Activated B cell treated with CpG ODN at 0.5 μM for 24 hours (primary cell): ENCODE results near the gene FGFR3. TPM values are rescaled to one million over a fixed set of nuclear protein-coding genes. Genes with fewer than 3 reads are reported as not detected.

Experiments
- ATAC-seq: fragments of 200-7000 bp; cut with Tn5 transposase; one replicate; pipeline ENCODE4 v1.10.0; 2021; ENCODE audit warnings: low read depth, mild to moderate bottlenecking, moderate library complexity
- CTCF ChIA-PET: fragments of 350-600 bp; sonication (Branson Sonifier 250); formaldehyde crosslinking; loops from one replicate; lab custom pipeline; 2021; ENCODE audit warnings: antibody characterized with exemption; lab: Charles Lee
- POLR2A ChIA-PET: fragments of 350-600 bp; sonication (Branson Sonifier 250); formaldehyde crosslinking; loops from one replicate; lab custom pipeline; 2021; ENCODE audit warnings: antibody characterized with exemption; lab: Charles Lee
- DNase-seq: peaks from one replicate; pipeline ENCODE4 v3.0.0; 2022
- H3K27ac Mint-ChIP-seq: one replicate; pipeline ENCODE4 v1.8.0; 2020; ENCODE audit warnings: mixed read lengths
- H3K27me3 Mint-ChIP-seq: one replicate; pipeline ENCODE4 v1.8.0; 2021; ENCODE audit warnings: mixed read lengths
- H3K36me3 Mint-ChIP-seq: one replicate; pipeline ENCODE4 v1.8.0; 2021; ENCODE audit warnings: low read depth, mixed read lengths
- H3K4me1 Mint-ChIP-seq: one replicate; pipeline ENCODE4 v1.8.0; 2021; ENCODE audit warnings: mixed read lengths
- H3K4me3 Mint-ChIP-seq: one replicate; pipeline ENCODE4 v1.8.0; 2020; ENCODE audit warnings: mild to moderate bottlenecking, mixed read lengths
- H3K9me3 Mint-ChIP-seq: one replicate; pipeline ENCODE4 v1.8.0; 2020; ENCODE audit warnings: mixed read lengths
- intact Hi-C: fragments of 100-400 bp; cut with micrococcal nuclease; formaldehyde crosslinking; loops from one replicate; pipeline ENCODE4 v1.15.1; 2024
- total RNA-seq: library from RNA; stranded (reverse); gene quantifications from 2 replicates; pipeline ENCODE4 v1.2.3, GENCODE V29; 2022
- TF ChIP-seq, protein P1 (sequence below): fragments of 200-600 bp; IDR thresholded peaks from one replicate; pipeline ENCODE4 v1.8.0; 2022; ENCODE audit warnings: antibody characterized with exemption, mild to moderate bottlenecking

Gene FGFR3
- total RNA-seq, 1 donor from 2014 or later: 0.40 TPM

GRCh38 chr4:1766106-1767060 is 26.7 kb upstream of the FGFR3 start:
- intact Hi-C loops: loop anchor here (5.0 kb wide), 1 partner anchor 46 kb away; no protein-coding TSS in a partner anchor
- H3K4me3 Mint-ChIP-seq: no peak overlapping the region
- POLR2A ChIA-PET: no interaction called here
- ATAC-seq (no peak), DNase-seq (no peak)
- CTCF ChIA-PET: no interaction called here
- TF ChIP-seq, protein P1, sequence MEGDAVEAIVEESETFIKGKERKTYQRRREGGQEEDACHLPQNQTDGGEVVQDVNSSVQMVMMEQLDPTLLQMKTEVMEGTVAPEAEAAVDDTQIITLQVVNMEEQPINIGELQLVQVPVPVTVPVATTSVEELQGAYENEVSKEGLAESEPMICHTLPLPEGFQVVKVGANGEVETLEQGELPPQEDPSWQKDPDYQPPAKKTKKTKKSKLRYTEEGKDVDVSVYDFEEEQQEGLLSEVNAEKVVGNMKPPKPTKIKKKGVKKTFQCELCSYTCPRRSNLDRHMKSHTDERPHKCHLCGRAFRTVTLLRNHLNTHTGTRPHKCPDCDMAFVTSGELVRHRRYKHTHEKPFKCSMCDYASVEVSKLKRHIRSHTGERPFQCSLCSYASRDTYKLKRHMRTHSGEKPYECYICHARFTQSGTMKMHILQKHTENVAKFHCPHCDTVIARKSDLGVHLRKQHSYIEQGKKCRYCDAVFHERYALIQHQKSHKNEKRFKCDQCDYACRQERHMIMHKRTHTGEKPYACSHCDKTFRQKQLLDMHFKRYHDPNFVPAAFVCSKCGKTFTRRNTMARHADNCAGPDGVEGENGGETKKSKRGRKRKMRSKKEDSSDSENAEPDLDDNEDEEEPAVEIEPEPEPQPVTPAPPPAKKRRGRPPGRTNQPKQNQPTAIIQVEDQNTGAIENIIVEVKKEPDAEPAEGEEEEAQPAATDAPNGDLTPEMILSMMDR: no peak
- no peak overlapping the region for H3K27ac Mint-ChIP-seq
- no peaks in the 10 kb centered on the region for H3K36me3 Mint-ChIP-seq
- H3K27me3 Mint-ChIP-seq: peaks cover 8% of the 10 kb centered on the region
- peaks cover 15% of the 10 kb centered on the region for H3K4me1 Mint-ChIP-seq
- no peaks in the 10 kb centered on the region for H3K9me3 Mint-ChIP-seq

DNA sequence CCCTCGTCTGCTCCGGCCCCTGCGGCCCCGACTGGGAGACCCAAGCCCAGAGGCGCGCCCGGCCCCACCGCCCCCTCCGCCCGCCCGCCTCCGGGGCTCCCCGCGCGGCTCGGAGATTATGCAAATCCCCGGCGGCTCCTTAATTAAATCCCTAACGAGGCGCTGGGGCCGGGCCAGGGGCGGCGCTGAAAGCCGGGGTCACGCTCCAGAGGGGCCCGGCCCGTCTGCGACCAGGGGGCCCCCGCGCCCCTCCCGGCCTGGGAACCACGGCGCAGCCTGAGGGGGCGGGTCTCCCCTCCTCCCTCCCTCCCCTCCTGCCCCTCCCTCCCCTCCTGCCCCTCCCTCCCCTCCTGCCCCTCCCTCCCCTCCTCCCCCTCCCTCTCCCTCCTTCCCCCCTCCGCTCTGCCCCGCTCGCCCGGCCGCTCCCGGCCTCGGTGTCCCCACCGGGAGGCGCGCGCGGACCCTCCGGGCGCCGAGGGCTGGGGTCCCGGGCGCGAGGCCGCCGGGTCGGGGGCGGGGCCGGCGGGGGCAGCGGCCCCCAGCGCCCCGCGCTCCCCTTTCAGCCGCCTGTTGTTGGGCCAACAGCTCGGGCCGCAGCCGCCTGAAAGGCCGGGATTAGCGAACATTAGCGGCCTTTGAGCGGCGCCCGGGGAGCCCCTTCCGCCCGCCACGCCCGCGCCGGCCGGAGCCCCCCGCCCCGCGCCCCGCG is 25.9 kb upstream of the FGFR3 start:
- Mint-ChIP-seq H3K36me3 (no peaks in the 10 kb centered on the region), H3K9me3 (no peaks in the 10 kb centered on the region), H3K4me1 (peaks cover 17% of the 10 kb centered on the region), H3K4me3 (no peak overlapping the region), H3K27ac (no peak overlapping the region), H3K27me3 (peaks cover 8% of the 10 kb centered on the region)
- ChIA-PET CTCF (interaction anchor here (0.6 to 1.2 kb wide), 5 partner anchors 15 to 122 kb away, joined by 3 to 5 read pairs (median 3); no protein-coding TSS in a partner anchor), POLR2A (interaction anchor here (0.7 kb wide), 1 partner anchor 96 kb away, joined by 3 read pairs; no protein-coding TSS in a partner anchor)
- intact Hi-C loops: loop anchor here (5.0 kb wide), 1 partner anchor 45 kb away; no protein-coding TSS in a partner anchor
- DNase-seq (peak; percentile 40), ATAC-seq (peak; percentile 63)
- TF ChIP-seq, protein P1: no peak

DNA sequence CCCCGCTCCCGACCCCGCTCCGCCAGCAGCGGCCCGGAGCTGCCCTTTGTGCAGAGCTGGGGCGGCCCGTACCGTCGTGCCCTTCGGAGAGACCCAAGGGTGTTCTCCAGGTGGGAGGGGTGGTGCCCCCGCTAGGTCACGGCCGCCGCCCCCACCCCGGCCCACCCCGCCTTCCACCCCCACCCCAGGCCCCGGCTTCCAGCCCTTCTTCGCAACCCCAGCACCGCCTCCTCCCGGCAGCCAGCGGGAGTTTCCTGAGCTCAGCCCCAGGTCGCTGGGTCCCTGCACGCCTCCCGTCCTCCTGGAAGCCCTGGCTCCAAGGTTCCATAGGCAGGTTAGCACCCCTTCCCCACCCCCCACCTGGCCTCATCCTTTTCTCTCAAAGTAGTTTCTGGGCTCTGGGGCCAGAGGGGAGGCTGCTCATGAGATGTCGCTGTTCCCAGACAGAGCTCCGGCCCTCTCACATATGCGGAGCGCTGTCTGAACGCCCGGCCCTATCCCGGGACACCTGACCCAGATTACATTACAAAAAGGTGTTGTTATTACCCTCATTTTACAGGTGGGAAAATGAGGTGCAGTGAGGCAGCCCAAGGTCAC is 25.2 kb upstream of the FGFR3 start:
- peaks cover 5% of the 10 kb centered on the region for H3K27me3 Mint-ChIP-seq
- no peak for DNase-seq
- peak; percentile 43 for ATAC-seq
- ChIA-PET POLR2A (interaction anchor here (0.7 kb wide), 1 partner anchor 96 kb away, joined by 3 read pairs; no protein-coding TSS in a partner anchor), CTCF (interaction anchor here (0.6 to 1.2 kb wide), 6 partner anchors 14 to 121 kb away, joined by 3 to 5 read pairs (median 3); no protein-coding TSS in a partner anchor)
- intact Hi-C loops: loop anchor here (5.0 kb wide), 1 partner anchor 44 kb away; no protein-coding TSS in a partner anchor
- no peak overlapping the region for H3K27ac Mint-ChIP-seq
- no peaks in the 10 kb centered on the region for H3K36me3 Mint-ChIP-seq
- TF ChIP-seq, protein P1: no peak
- peak overlapping the region; percentile 66 for H3K4me3 Mint-ChIP-seq
- peaks cover 17% of the 10 kb centered on the region for H3K4me1 Mint-ChIP-seq
- H3K9me3 Mint-ChIP-seq: no peaks in the 10 kb centered on the region

- no peaks in the 10 kb centered on the region for H3K36me3 Mint-ChIP-seq
- no peak overlapping the region for H3K27ac Mint-ChIP-seq
- ChIA-PET CTCF (interaction anchor here (0.8 to 1.2 kb wide), 4 partner anchors 20 to 121 kb away, joined by 3 to 5 read pairs (median 4); no protein-coding TSS in a partner anchor), POLR2A (interaction anchor here (0.6 kb wide), 1 partner anchor 40 kb away, joined by 3 read pairs; no protein-coding TSS in a partner anchor)
- no peak for DNase-seq
- H3K4me3 Mint-ChIP-seq: peak overlapping the region; percentile 68
- H3K4me1 Mint-ChIP-seq: peaks cover 17% of the 10 kb centered on the region
- ATAC-seq: no peak
- intact Hi-C loops: loop anchor here (5.0 kb wide), 1 partner anchor 44 kb away; no protein-coding TSS in a partner anchor
- H3K9me3 Mint-ChIP-seq: no peaks in the 10 kb centered on the region
- TF ChIP-seq, protein P1: no peak
- peaks cover 5% of the 10 kb centered on the region for H3K27me3 Mint-ChIP-seq
These were observed 24.6 kb upstream of the FGFR3 start for GRCh38 chr4:1768367-1769034.
